Caki2 (cell line): Measurements from ENCODE around the gene FGF1. TPM values are rescaled to one million over a fixed set of nuclear protein-coding genes. Genes with fewer than 3 reads are reported as not detected.
"Not testable (repeated sequence)": the region's sequence is repeated elsewhere in the genome, so short reads cannot be mapped to it uniquely, and the experiment has no call there.

Experiments
- DNase-seq: peaks from one replicate; pipeline ENCODE4 v3.0.0-alpha.2; 2015; ENCODE audit warnings: low read depth
- in situ Hi-C: cut with HindIII; loops from 2 replicates; pipeline ENCODE4 v1.10.0; 2016; ENCODE audit warnings: low sequenced_read_pairs, low pct_unique_long_range_greater_than_20kb, mixed read lengths
- total RNA-seq: library from RNA; depleted of rRNA; stranded (reverse); fragments of >200 nt; shearing (Covaris generic); gene quantifications from 2 replicates; pipeline ENCODE4 v1.2.3, GENCODE V29; 2014; ENCODE audit warnings: low replicate concordance

Gene FGF1
- total RNA-seq, 1 experiment from 2014 or later: not detected

- in situ Hi-C loops: no loop called here
- DNase-seq: peak; percentile 52
These were observed 30.3 kb downstream of the FGF1 start for GRCh38 chr5:142655339-142656267.

- no peak for DNase-seq
- in situ Hi-C loops: no loop called here
These were observed 31.3 kb downstream of the FGF1 start for GRCh38 chr5:142654578-142655058.

- in situ Hi-C loops: no loop called here
- DNase-seq: no peak
These were observed 32.6 kb downstream of the FGF1 start for GRCh38 chr5:142653321-142653720.

- in situ Hi-C loops: no loop called here
- DNase-seq: no peak
These were observed 33.3 kb downstream of the FGF1 start for GRCh38 chr5:142652563-142652962.

GRCh38 chr5:142650881-142651280 is 35.0 kb downstream of the FGF1 start:
- no peak for DNase-seq
- in situ Hi-C loops: no loop called here

GRCh38 chr5:142650060-142650459 is 35.8 kb downstream of the FGF1 start:
- no peak for DNase-seq
- in situ Hi-C loops: no loop called here

GRCh38 chr5:142648108-142648507 is 37.8 kb downstream of the FGF1 start:
- in situ Hi-C loops, DNase-seq: not testable (repeated sequence)

- DNase-seq: no peak
- in situ Hi-C loops: no loop called here
These were observed 40.4 kb downstream of the FGF1 start for GRCh38 chr5:142645456-142645855.

- in situ Hi-C loops: no loop called here
- peak; percentile 79 for DNase-seq
These were observed 41.1 kb downstream of the FGF1 start for GRCh38 chr5:142644640-142645361.

GRCh38 chr5:142644127-142644526 is 41.8 kb downstream of the FGF1 start:
- in situ Hi-C loops: no loop called here
- no peak for DNase-seq

- in situ Hi-C loops: no loop called here
- DNase-seq: no peak
These were observed 42.3 kb downstream of the FGF1 start for GRCh38 chr5:142643634-142644033.

- in situ Hi-C loops: no loop called here
- DNase-seq: no peak
These were observed 43.5 kb downstream of the FGF1 start for GRCh38 chr5:142642427-142642826.

- DNase-seq: no peak
- in situ Hi-C loops: no loop called here
These were observed 44.2 kb downstream of the FGF1 start for GRCh38 chr5:142641711-142642110.

GRCh38 chr5:142640316-142641005 is 45.4 kb downstream of the FGF1 start:
- in situ Hi-C loops: no loop called here

GRCh38 chr5:142639455-142639854 is 46.4 kb downstream of the FGF1 start:
- in situ Hi-C loops: no loop called here
- DNase-seq: no peak

More at GRCh38 chr5:142640316-142641005, 45.4 kb downstream of the FGF1 start:
- no peak for DNase-seq

- in situ Hi-C loops: no loop called here
- DNase-seq: no peak
These were observed 48.0 kb downstream of the FGF1 start for GRCh38 chr5:142637871-142638270.

GRCh38 chr5:142636698-142637324 is 49.1 kb downstream of the FGF1 start:
- in situ Hi-C loops: no loop called here

GRCh38 chr5:142636093-142636492 is 49.8 kb downstream of the FGF1 start:
- in situ Hi-C loops: no loop called here
- DNase-seq: no peak

More at GRCh38 chr5:142636698-142637324, 49.1 kb downstream of the FGF1 start:
- DNase-seq: no peak
